ENCODE data around the gene PRR22. TPM values are rescaled to one million over a fixed set of nuclear protein-coding genes. Genes with fewer than 3 reads are reported as not detected.
"Not testable (repeated sequence)": the region's sequence is repeated elsewhere in the genome, so short reads cannot be mapped to it uniquely, and the experiment has no call there.

Gene PRR22
- total RNA-seq, 2 donors from 2014 or later = 3.8 to 3.9 TPM

DNA sequence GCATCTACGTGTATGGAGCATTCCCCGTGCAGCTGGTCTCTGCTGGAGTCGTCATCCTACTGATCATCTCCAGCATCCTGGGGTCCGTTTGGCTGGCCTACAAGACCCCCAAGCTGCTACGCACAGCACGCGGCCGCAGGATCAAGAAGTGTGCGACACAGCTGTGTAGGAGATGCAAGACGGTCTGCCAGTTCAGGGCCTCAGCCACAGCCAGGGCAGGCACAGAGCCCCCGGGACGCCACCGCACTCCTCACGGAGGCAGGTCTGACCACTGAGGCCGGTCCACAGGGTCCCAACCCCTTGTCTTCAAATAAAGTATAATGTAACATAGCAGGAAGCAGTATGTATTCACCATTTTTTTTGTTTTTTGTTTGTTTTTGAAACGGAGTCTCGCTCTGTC is 6.1 kb downstream of the PRR22 start:
- no peaks in the 10 kb centered on the region for H3K27me3 Mint-ChIP-seq
- no peak for ATAC-seq

DNA sequence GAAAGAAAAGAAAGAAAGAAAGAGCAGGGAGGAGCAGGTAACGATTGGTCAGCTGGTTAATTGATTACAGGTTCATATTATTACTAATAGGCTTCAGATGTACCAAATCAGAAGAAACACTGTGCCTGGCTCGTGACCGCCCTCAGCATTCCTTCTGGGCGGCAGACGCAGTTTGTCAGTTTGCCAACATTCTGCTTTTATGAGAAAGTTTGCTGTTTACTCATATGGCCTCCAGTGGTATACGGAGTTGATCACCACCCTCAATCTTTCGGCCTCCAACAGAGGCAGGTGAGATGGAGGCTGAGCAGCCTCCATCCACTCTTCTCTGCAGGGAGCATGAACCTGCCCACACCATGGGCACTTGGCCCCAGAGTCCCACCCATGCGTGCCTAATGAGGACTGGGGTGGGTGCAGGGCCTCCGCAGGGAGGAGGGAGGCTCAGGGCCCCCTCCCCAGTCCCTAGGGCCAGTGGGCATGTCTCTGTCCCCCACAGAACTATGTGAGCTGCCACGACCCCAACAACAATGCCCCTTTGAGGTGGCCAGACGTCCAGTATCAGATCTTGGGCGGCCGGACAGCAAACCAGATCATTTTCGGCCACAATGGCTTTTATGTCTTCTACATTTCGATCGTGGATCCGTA is 8.8 kb downstream of the PRR22 start:
- Mint-ChIP-seq H3K27ac (no peak overlapping the region), H3K27me3 (no peaks in the 10 kb centered on the region), H3K4me1 (no peaks in the 10 kb centered on the region), H3K4me3 (no peak overlapping the region), H3K36me3 (ENCODE audit: low read depth) (no peaks in the 10 kb centered on the region)
- DNase-seq (no peak), ATAC-seq (no peak)
- H3K9me3 ChIP-seq (ENCODE audit: control insufficient read depth, low read length, poor library complexity, severe bottlenecking) = no peaks in the 10 kb centered on the region

More for the DNA sequence above, 6.1 kb downstream of the PRR22 start:
- H3K9me3 ChIP-seq (ENCODE audit: control insufficient read depth, low read length, poor library complexity, severe bottlenecking) = no peaks in the 10 kb centered on the region
- Mint-ChIP-seq H3K4me1 (no peaks in the 10 kb centered on the region), H3K4me3 (no peak overlapping the region), H3K36me3 (ENCODE audit: low read depth) (no peaks in the 10 kb centered on the region), H3K27ac (no peak overlapping the region)
- DNase-seq = no peak

- Mint-ChIP-seq H3K4me1 (no peaks in the 10 kb centered on the region), H3K36me3 (ENCODE audit: low read depth) (no peaks in the 10 kb centered on the region), H3K27ac (no peak overlapping the region), H3K4me3 (no peak overlapping the region), H3K27me3 (no peaks in the 10 kb centered on the region)
- DNase-seq (no peak), ATAC-seq (no peak)
- no peaks in the 10 kb centered on the region for H3K9me3 ChIP-seq (ENCODE audit: control insufficient read depth, low read length, poor library complexity, severe bottlenecking)
These were observed 9.6 kb downstream of the PRR22 start for GRCh38 chr19:5774921-5775320.

DNA sequence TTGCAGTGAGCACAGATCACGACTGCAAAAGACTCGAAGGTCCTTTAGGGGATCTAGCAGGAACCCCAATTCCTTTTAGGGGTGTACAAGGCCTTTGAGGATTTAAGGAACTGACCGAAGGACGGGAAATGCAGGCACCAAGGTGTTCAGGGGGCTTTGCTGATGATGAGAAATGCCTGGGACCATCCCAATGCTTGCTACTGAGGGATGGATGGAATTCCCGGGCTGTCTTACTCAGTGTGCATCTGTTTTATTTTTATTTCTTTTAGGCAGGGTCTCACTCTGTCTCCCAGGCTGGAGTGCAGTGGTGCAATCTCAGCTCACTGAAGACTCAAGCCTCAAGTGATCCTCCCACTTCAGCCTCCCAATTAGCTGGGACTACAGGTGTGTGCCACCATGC is 11.3 kb downstream of the PRR22 start:
- no peak overlapping the region for H3K27ac Mint-ChIP-seq
- H3K4me1 Mint-ChIP-seq = no peaks in the 10 kb centered on the region
- no peaks in the 10 kb centered on the region for H3K27me3 Mint-ChIP-seq
- ATAC-seq = no peak
- H3K36me3 Mint-ChIP-seq (ENCODE audit: low read depth) = no peaks in the 10 kb centered on the region
- no peaks in the 10 kb centered on the region for H3K9me3 ChIP-seq (ENCODE audit: control insufficient read depth, low read length, poor library complexity, severe bottlenecking)
- DNase-seq = no peak
- no peak overlapping the region for H3K4me3 Mint-ChIP-seq

DNA sequence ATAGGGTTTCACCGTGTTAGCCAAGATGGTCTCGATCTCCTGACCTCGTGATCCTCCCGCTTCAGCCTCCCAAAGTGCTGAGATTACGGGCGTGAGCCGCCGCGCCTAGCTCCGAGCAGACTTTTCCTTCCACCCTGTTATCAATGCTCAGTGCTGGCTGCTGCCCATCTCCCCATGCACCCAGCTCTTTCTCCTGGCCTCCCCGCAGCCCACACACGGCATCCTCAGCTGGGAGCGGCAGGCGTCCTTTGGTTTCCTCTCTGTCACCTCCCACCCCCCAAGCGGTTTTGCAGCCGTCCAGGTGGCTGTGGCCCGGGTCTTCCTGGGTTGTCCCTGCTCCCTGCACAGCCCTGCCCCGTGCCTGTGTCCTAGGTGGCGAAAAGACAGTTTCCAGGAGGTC is 12.1 kb downstream of the PRR22 start:
- Mint-ChIP-seq H3K4me1 (no peaks in the 10 kb centered on the region), H3K27ac (no peak overlapping the region), H3K36me3 (ENCODE audit: low read depth) (no peaks in the 10 kb centered on the region), H3K27me3 (no peaks in the 10 kb centered on the region), H3K4me3 (no peak overlapping the region)
- H3K9me3 ChIP-seq (ENCODE audit: control insufficient read depth, low read length, poor library complexity, severe bottlenecking) = no peaks in the 10 kb centered on the region
- ATAC-seq (no peak), DNase-seq (no peak)

DNA sequence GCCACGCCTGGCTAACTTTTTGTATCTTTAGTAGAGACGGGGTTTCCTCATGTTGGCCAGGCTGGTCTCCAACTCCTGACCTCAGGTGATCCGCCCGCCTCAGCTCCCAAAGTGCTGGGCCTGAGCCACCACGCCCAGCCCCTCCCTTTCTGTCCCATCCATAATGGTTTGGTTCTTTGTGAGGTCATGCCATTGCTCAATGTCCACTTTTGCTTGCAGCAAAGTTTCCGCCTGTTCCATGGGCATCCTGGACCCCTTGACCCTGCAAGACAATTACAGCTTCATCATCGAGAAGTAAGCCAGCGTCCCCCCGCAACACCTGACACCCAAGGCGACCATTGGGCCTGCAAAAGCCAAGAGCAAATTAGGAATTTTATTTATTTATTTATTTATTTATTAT is 16.6 kb downstream of the PRR22 start:
- no peak for DNase-seq
- H3K27me3 Mint-ChIP-seq = no peaks in the 10 kb centered on the region
- no peak overlapping the region for H3K4me3 Mint-ChIP-seq
- H3K36me3 Mint-ChIP-seq (ENCODE audit: low read depth) = no peaks in the 10 kb centered on the region
- no peak overlapping the region for H3K27ac Mint-ChIP-seq
- no peak for ATAC-seq
- no peaks in the 10 kb centered on the region for H3K9me3 ChIP-seq (ENCODE audit: control insufficient read depth, low read length, poor library complexity, severe bottlenecking)
- no peaks in the 10 kb centered on the region for H3K4me1 Mint-ChIP-seq

GRCh38 chr19:5765220-5765619 is 19.3 kb downstream of the PRR22 start:
- H3K9me3 ChIP-seq (ENCODE audit: control insufficient read depth, low read length, poor library complexity, severe bottlenecking) = no peaks in the 10 kb centered on the region
- ATAC-seq = no peak
- Mint-ChIP-seq H3K4me3 (no peak overlapping the region), H3K36me3 (ENCODE audit: low read depth) (no peaks in the 10 kb centered on the region), H3K27me3 (no peaks in the 10 kb centered on the region), H3K27ac (no peak overlapping the region), H3K4me1 (no peaks in the 10 kb centered on the region)
- DNase-seq = no peak

- Mint-ChIP-seq H3K36me3 (ENCODE audit: low read depth) (no peaks in the 10 kb centered on the region), H3K4me1 (no peaks in the 10 kb centered on the region), H3K27me3 (peaks cover 5% of the 10 kb centered on the region), H3K4me3 (no peak overlapping the region), H3K27ac (no peak overlapping the region)
- DNase-seq (no peak), ATAC-seq (no peak)
- H3K9me3 ChIP-seq (ENCODE audit: control insufficient read depth, low read length, poor library complexity, severe bottlenecking) = no peaks in the 10 kb centered on the region
These were observed 21.8 kb downstream of the PRR22 start for GRCh38 chr19:5762608-5763217.

- H3K4me1 Mint-ChIP-seq = no peaks in the 10 kb centered on the region
- H3K9me3 ChIP-seq (ENCODE audit: control insufficient read depth, low read length, poor library complexity, severe bottlenecking) = no peaks in the 10 kb centered on the region
- H3K27ac Mint-ChIP-seq = no peak overlapping the region
- DNase-seq = no peak
- no peaks in the 10 kb centered on the region for H3K36me3 Mint-ChIP-seq (ENCODE audit: low read depth)
- no peak for ATAC-seq
- H3K4me3 Mint-ChIP-seq = no peak overlapping the region
- peaks cover 7% of the 10 kb centered on the region for H3K27me3 Mint-ChIP-seq
These were observed 30.8 kb downstream of the PRR22 start for GRCh38 chr19:5753743-5754142.

DNA sequence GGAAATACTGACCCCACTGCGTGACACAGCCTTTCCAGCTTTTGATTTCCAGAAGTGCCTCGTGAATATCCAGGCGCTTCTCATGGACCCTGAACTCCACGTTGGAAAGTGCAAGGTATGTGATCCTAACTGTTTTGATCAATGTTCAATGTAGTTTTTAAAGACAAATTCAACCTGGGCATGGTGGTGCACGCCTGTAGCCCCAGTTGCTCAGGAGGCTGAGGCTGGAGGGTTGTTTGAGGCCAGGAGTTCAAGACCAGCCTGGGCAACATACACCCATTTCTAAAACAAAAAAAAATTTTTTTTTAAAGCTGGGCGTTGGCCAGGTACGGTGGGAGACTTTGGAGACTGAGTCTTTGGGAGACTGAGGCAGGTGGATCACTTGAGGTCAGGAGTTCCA is 32.8 kb downstream of the PRR22 start:
- no peak overlapping the region for H3K4me3 Mint-ChIP-seq
- no peaks in the 10 kb centered on the region for H3K27me3 Mint-ChIP-seq

DNA sequence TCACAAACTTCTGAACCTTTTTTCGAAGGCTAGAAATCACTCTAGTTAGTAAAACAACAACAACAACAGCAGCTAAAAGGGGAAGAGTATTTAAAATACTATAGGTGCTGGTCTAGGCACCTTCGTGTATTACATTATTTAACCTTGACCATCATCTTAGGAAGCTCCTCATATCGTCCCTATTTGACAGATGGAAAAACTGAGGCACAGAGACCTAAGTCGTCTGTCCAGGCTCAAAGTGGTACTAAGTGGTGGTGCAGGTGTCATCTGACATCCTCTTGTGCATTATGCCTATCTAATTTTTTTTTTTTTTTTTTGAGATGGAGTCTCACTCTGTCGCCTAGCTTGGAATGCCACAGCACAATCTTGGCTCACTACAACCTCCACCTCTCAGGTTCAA is 35.0 kb downstream of the PRR22 start:
- no peaks in the 10 kb centered on the region for H3K9me3 ChIP-seq (ENCODE audit: control insufficient read depth, low read length, poor library complexity, severe bottlenecking)
- Mint-ChIP-seq H3K36me3 (ENCODE audit: low read depth) (no peaks in the 10 kb centered on the region), H3K4me3 (no peak overlapping the region), H3K4me1 (no peaks in the 10 kb centered on the region), H3K27ac (no peak overlapping the region), H3K27me3 (no peaks in the 10 kb centered on the region)
- DNase-seq = no peak
- no peak for ATAC-seq

More for the DNA sequence above, 32.8 kb downstream of the PRR22 start:
- Mint-ChIP-seq H3K27ac (no peak overlapping the region), H3K36me3 (ENCODE audit: low read depth) (no peaks in the 10 kb centered on the region), H3K4me1 (no peaks in the 10 kb centered on the region)
- ATAC-seq = no peak
- DNase-seq = no peak
- H3K9me3 ChIP-seq (ENCODE audit: control insufficient read depth, low read length, poor library complexity, severe bottlenecking) = no peaks in the 10 kb centered on the region

DNA sequence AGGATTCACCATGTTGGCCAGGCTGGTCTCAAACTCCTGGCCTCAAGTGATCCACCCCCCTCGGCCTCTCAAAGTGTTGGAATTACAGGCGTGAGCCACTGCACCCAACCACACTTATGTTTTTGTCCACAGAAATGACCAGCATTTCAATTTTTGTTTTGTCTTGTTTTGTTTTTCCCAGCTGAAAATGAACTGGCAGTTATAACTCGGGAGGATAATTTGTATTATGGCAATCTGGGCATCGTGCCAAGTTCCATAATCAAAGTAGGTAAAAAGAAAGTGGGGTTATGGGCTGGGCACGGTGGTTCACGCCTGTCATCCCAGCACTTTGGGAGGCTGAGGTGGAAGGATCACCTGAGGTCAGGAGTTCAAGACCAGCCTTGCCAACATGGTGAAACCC is 35.6 kb downstream of the PRR22 start:
- H3K4me1 Mint-ChIP-seq; ATAC-seq; H3K4me3 Mint-ChIP-seq; H3K27ac Mint-ChIP-seq; H3K36me3 Mint-ChIP-seq (ENCODE audit: low read depth); DNase-seq; H3K9me3 ChIP-seq (ENCODE audit: control insufficient read depth, low read length, poor library complexity, severe bottlenecking); H3K27me3 Mint-ChIP-seq: not testable (repeated sequence)

- not testable (repeated sequence) for H3K4me1 Mint-ChIP-seq; DNase-seq; H3K9me3 ChIP-seq (ENCODE audit: control insufficient read depth, low read length, poor library complexity, severe bottlenecking); ATAC-seq; H3K36me3 Mint-ChIP-seq (ENCODE audit: low read depth); H3K4me3 Mint-ChIP-seq; H3K27ac Mint-ChIP-seq; H3K27me3 Mint-ChIP-seq
These were observed 39.5 kb downstream of the PRR22 start for GRCh38 chr19:5744999-5745398.

- H3K27ac Mint-ChIP-seq = peak overlapping the region; percentile 9
- H3K27me3 Mint-ChIP-seq = peaks cover 6% of the 10 kb centered on the region
- H3K4me1 Mint-ChIP-seq = no peaks in the 10 kb centered on the region
- no peak for DNase-seq
- no peaks in the 10 kb centered on the region for H3K9me3 ChIP-seq (ENCODE audit: control insufficient read depth, low read length, poor library complexity, severe bottlenecking)
- ATAC-seq = no peak
- no peak overlapping the region for H3K4me3 Mint-ChIP-seq
- no peaks in the 10 kb centered on the region for H3K36me3 Mint-ChIP-seq (ENCODE audit: low read depth)
These were observed 40.9 kb downstream of the PRR22 start for GRCh38 chr19:5743630-5744029.

Measured in T-helper 17 cell (primary cell).